H9 (cell line): ENCODE results near the gene GTPBP4. TPM values are rescaled to one million over a fixed set of nuclear protein-coding genes. Genes with fewer than 3 reads are reported as not detected.

Source experiments
- DNase-seq: peaks from one replicate; pipeline ENCODE4 v3.0.0-alpha.2; 2017
- H2AFZ ChIP-seq: one replicate; pipeline ENCODE4 v1.6.1; 2013; ENCODE audit warnings: mild to moderate bottlenecking, low read length, control low read depth, moderate library complexity
- H2AK5ac ChIP-seq: 2 replicates; pipeline ENCODE4 v1.6.1; 2013; ENCODE audit warnings: low read length, control low read depth, mixed read lengths; ENCODE audit not compliant: insufficient read length
- H2BK120ac ChIP-seq: one replicate; pipeline ENCODE4 v1.6.1; 2013; ENCODE audit warnings: low read depth, mild to moderate bottlenecking, low read length, control low read depth, inconsistent platforms; ENCODE audit not compliant: poor library complexity, severe bottlenecking
- H2BK12ac ChIP-seq: 2 replicates; pipeline ENCODE4 v1.6.1; 2013; ENCODE audit warnings: low read length, control low read depth, mixed read lengths, low read depth; ENCODE audit not compliant: insufficient read length
- H2BK15ac ChIP-seq: 2 replicates; pipeline ENCODE4 v1.6.1; 2013; ENCODE audit warnings: low read depth, low read length, control low read depth
- H2BK20ac ChIP-seq: one replicate; pipeline ENCODE4 v1.6.1; 2013; ENCODE audit warnings: low read depth, mild to moderate bottlenecking, low read length, control low read depth, inconsistent platforms; ENCODE audit not compliant: poor library complexity, severe bottlenecking
- H2BK5ac ChIP-seq: 2 replicates; pipeline ENCODE4 v1.6.1; 2013; ENCODE audit warnings: low read length, control low read depth, mixed read lengths; ENCODE audit not compliant: insufficient read length
- H3K14ac ChIP-seq: 2 replicates; pipeline ENCODE4 v1.6.1; 2013; ENCODE audit warnings: low read length, control low read depth; ENCODE audit not compliant: insufficient read depth
- H3K18ac ChIP-seq: 2 replicates; pipeline ENCODE4 v1.6.1; 2013; ENCODE audit warnings: low read depth, mild to moderate bottlenecking, mixed read lengths, low read length, control low read depth; ENCODE audit not compliant: insufficient read length
- H3K23ac ChIP-seq: 2 replicates; pipeline ENCODE4 v1.6.1; 2013; ENCODE audit warnings: low read length, control low read depth, mixed read lengths, low read depth; ENCODE audit not compliant: insufficient read length
- H3K23me2 ChIP-seq: 2 replicates; pipeline ENCODE4 v1.6.1; 2013; ENCODE audit warnings: low read depth, mild to moderate bottlenecking, mixed read lengths, low read length, control low read depth; ENCODE audit not compliant: insufficient read length, poor library complexity, severe bottlenecking
- H3K27ac ChIP-seq: 2 replicates; pipeline ENCODE4 v1.5.1; 2013; ENCODE audit warnings: low read length, control low read depth, mixed read lengths, low read depth; ENCODE audit not compliant: insufficient read length
- H3K27me3 ChIP-seq: 2 replicates; pipeline ENCODE4 v1.6.1; 2013; ENCODE audit warnings: low read length, control low read depth, inconsistent platforms; ENCODE audit not compliant: insufficient read depth
- H3K4ac ChIP-seq: 2 replicates; pipeline ENCODE4 v1.6.1; 2013; ENCODE audit warnings: low read depth, mild to moderate bottlenecking, control low read depth, inconsistent platforms, low read length, moderate library complexity
- H3K4me1 ChIP-seq: 2 replicates; pipeline ENCODE4 v1.6.1; 2013; ENCODE audit warnings: low read length, control low read depth, inconsistent platforms; ENCODE audit not compliant: insufficient read depth
- H3K4me2 ChIP-seq: 2 replicates; pipeline ENCODE4 v1.6.1; 2013; ENCODE audit warnings: low read length, control low read depth, mixed read lengths; ENCODE audit not compliant: insufficient read length, insufficient read depth
- H3K56ac ChIP-seq: 2 replicates; pipeline ENCODE4 v1.6.1; 2013; ENCODE audit warnings: low read depth, mild to moderate bottlenecking, mixed read lengths, low read length, control low read depth; ENCODE audit not compliant: insufficient read length
- H3K79me1 ChIP-seq: 2 replicates; pipeline ENCODE4 v1.6.1; 2013; ENCODE audit warnings: low read depth, mild to moderate bottlenecking, moderate library complexity, low read length, control low read depth, inconsistent platforms; ENCODE audit not compliant: insufficient read depth, poor library complexity, severe bottlenecking
- H3K79me2 ChIP-seq: 2 replicates; pipeline ENCODE4 v1.6.1; 2013; ENCODE audit warnings: low read length, control low read depth, inconsistent platforms; ENCODE audit not compliant: insufficient read depth
- H3K9ac ChIP-seq: 2 replicates; pipeline ENCODE4 v1.6.1; 2013; ENCODE audit warnings: low read length, control low read depth, mixed read lengths; ENCODE audit not compliant: insufficient read length; ENCODE audit errors: extremely low read depth
- H3K9me3 ChIP-seq: one replicate; pipeline ENCODE4 v1.6.1; 2013; ENCODE audit warnings: low read depth, low read length, inconsistent platforms; ENCODE audit not compliant: control insufficient read depth
- H3T11ph ChIP-seq: one replicate; pipeline ENCODE4 v1.6.1; 2013; ENCODE audit warnings: mild to moderate bottlenecking, low read length, control low read depth, inconsistent platforms
- H4K20me1 ChIP-seq: one replicate; pipeline ENCODE4 v1.6.1; 2013; ENCODE audit not compliant: control insufficient read depth, insufficient read length, insufficient read depth
- H4K5ac ChIP-seq: 2 replicates; pipeline ENCODE4 v1.6.1; 2013; ENCODE audit warnings: low read depth, mild to moderate bottlenecking, mixed read lengths, low read length, control low read depth; ENCODE audit not compliant: insufficient read length
- H4K8ac ChIP-seq: replicated peaks from 2 replicates; pipeline ENCODE4 v1.6.1; 2013; ENCODE audit warnings: low read length, control low read depth, mixed read lengths, low read depth; ENCODE audit not compliant: insufficient read length
- H4K91ac ChIP-seq: 2 replicates; pipeline ENCODE4 v1.6.1; 2013; ENCODE audit warnings: low read depth, mild to moderate bottlenecking, moderate library complexity, mixed read lengths, low read length, control low read depth; ENCODE audit not compliant: insufficient read length
- H3K27ac Mint-ChIP-seq, 3 experiments: 2 replicates in 2 of 3; 3 replicates in 1 of 3; pipeline ENCODE4 v1.8.0; 2020 to 2021; ENCODE audit warnings: mixed read lengths in 3 of 3, mild to moderate bottlenecking in 1 of 3, moderate library complexity in 1 of 3
- H3K27me3 Mint-ChIP-seq: 2 replicates; pipeline ENCODE4 v1.8.0; 2021; ENCODE audit warnings: low read depth, mild to moderate bottlenecking, moderate library complexity, mixed read lengths
- H3K36me3 Mint-ChIP-seq, 3 experiments: 2 replicates in 2 of 3; 3 replicates in 1 of 3; pipeline ENCODE4 v1.8.0; 2020 to 2021; ENCODE audit warnings: low read depth in 3 of 3, mixed read lengths in 3 of 3; ENCODE audit not compliant: insufficient read depth in 1 of 3
- H3K4me1 Mint-ChIP-seq, 2 experiments: 2 replicates each; pipeline ENCODE4 v1.8.0; 2020; ENCODE audit warnings: mixed read lengths in 2 of 2
- H3K4me3 Mint-ChIP-seq, 2 experiments: 2 replicates in 1 of 2; 3 replicates in 1 of 2; pipeline ENCODE4 v1.8.0; 2020 to 2021; ENCODE audit warnings: mild to moderate bottlenecking in 2 of 2, mixed read lengths in 2 of 2, moderate library complexity in 1 of 2
- H3K9me3 Mint-ChIP-seq, 2 experiments: 2 replicates in 1 of 2; 3 replicates in 1 of 2; pipeline ENCODE4 v1.8.0; 2020; ENCODE audit warnings: mild to moderate bottlenecking in 2 of 2, mixed read lengths in 2 of 2, moderate library complexity in 1 of 2
- CTCF ChIP-seq: fragments of 200-600 bp; sonication (generic); conservative IDR thresholded peaks from 3 replicates; pipeline ENCODE4 v1.8.0; 2021; ENCODE audit warnings: antibody characterized with exemption, mild to moderate bottlenecking
- WGBS: extraction: QIAGEN DNeasy Blood & Tissue Kit; methylation state at CpG from one replicate; pipeline ENCODE4 v1.1.7; 2013; ENCODE audit warnings: missing lambda C conversion rate, low lambda C conversion rate, mixed read lengths; ENCODE audit not compliant: insufficient read length; ENCODE audit errors: extremely low coverage; 5-methylcytosine and 5-hydroxymethylcytosine counted together
- total RNA-seq: library from RNA; stranded (reverse); gene quantifications from 2 replicates; pipeline ENCODE4 v1.2.1, GENCODE V29; 2021

The GTPBP4 gene
- total RNA-seq, 1 experiment from 2014 or later = 134 TPM

- no peak overlapping the region for H3K9ac ChIP-seq
- no peaks in the 10 kb centered on the region for H3K9me3 ChIP-seq
- H3K27ac ChIP-seq = no peak overlapping the region
- no peaks in the 10 kb centered on the region for H4K20me1 ChIP-seq
- no peaks in the 10 kb centered on the region for H3K27me3 ChIP-seq
- H3K4me1 ChIP-seq = no peaks in the 10 kb centered on the region
- H3K36me3 Mint-ChIP-seq = peaks cover 0 to 2% (median 0%) of the 10 kb centered on the region in 3 experiments; a peak in 2 of 7 replicates
- H3K9me3 Mint-ChIP-seq = peaks cover 0 to 5% of the 10 kb centered on the region in 2 experiments; a peak in 3 of 5 replicates
- H3K56ac ChIP-seq = no peak overlapping the region
- no peak overlapping the region for H3K23ac ChIP-seq
- H3K14ac ChIP-seq = no peak overlapping the region; the same call in 1 of the 2 replicates
- no peak overlapping the region for H2AFZ ChIP-seq
- H2BK12ac ChIP-seq = no peak overlapping the region
- no peak overlapping the region for H2BK15ac ChIP-seq
- no peak overlapping the region for H2BK5ac ChIP-seq
- H3K4me1 Mint-ChIP-seq = peaks cover 10 to 11% of the 10 kb centered on the region in 2 experiments
- no peak overlapping the region for H3K27ac Mint-ChIP-seq
- H2BK120ac ChIP-seq = no peak overlapping the region
- H3K18ac ChIP-seq = no peak overlapping the region
- H2BK20ac ChIP-seq = no peak overlapping the region
- TF ChIP-seq CTCF = no peak
- no peak overlapping the region for H3K4me3 Mint-ChIP-seq
- no peak overlapping the region for H4K91ac ChIP-seq
- no peaks in the 10 kb centered on the region for H3K79me2 ChIP-seq
- H3K23me2 ChIP-seq = no peaks in the 10 kb centered on the region
- no CpG with 5 or more reads among the region's 4 CpGs for WGBS
- no peaks in the 10 kb centered on the region for H3K79me1 ChIP-seq
- H3K4ac ChIP-seq = no peak overlapping the region
- no peak overlapping the region for H2AK5ac ChIP-seq
- no peak overlapping the region for H4K5ac ChIP-seq
- H3K27me3 Mint-ChIP-seq = peaks cover 9% of the 10 kb centered on the region
- no peak overlapping the region for H3K4me2 ChIP-seq
- H3T11ph ChIP-seq = no peak overlapping the region
- no peak overlapping the region for H4K8ac ChIP-seq
- no peak for DNase-seq
Measured at GRCh38 chr10:963655-964054, 24.6 kb upstream of the GTPBP4 start.
